Ascending aorta (tissue), 2 donors: Measurements from ENCODE around the gene ASF1B. TPM values are rescaled to one million over a fixed set of nuclear protein-coding genes. Genes with fewer than 3 reads are reported as not detected.
A peak's percentile ranks its signal among the peaks of the same experiment; 100 is the strongest.

Experiments
- DNase-seq, 2 donors: peaks; one replicate each; pipeline ENCODE4 v3.0.0-alpha.2; 2019; ENCODE audit warnings: low spot score in 2 of 2
- H3K27ac ChIP-seq, 2 donors: fragments of 200-600 bp; sonication (generic); one replicate each; pipeline ENCODE4 v1.5.1; 2016 to 2017; ENCODE audit warnings: mild to moderate bottlenecking in 1 of 2
- H3K27me3 ChIP-seq: fragments of 200-600 bp; sonication (generic); one replicate; pipeline ENCODE4 v1.5.1; 2017
- H3K36me3 ChIP-seq, 2 donors: fragments of 200-600 bp; sonication (generic); one replicate each; pipeline ENCODE4 v1.5.1; 2016
- H3K4me1 ChIP-seq, 2 donors: fragments of 200-600 bp; sonication (generic); one replicate each; pipeline ENCODE4 v1.5.1; 2016 to 2017; ENCODE audit warnings: mild to moderate bottlenecking in 1 of 2
- H3K4me3 ChIP-seq, 2 donors: fragments of 200-600 bp; sonication (generic); one replicate each; pipeline ENCODE4 v1.5.1; 2016 to 2017; ENCODE audit warnings: mild to moderate bottlenecking in 1 of 2
- H3K9me3 ChIP-seq, 2 donors: fragments of 200-600 bp; sonication (generic); one replicate each; pipeline ENCODE4 v1.5.1; 2016
- intact Hi-C: fragments of 100-400 bp; cut with DNase I; formaldehyde crosslinking; loops from one replicate; pipeline ENCODE4 v1.15.1; 2023
- total RNA-seq: library from RNA; depleted of rRNA; stranded (reverse); fragments of >200 nt; gene quantifications from one replicate; pipeline ENCODE4 v1.1.0, GENCODE V29; 2016
- TF ChIP-seq, protein P1 (sequence below), 3 experiments: fragments of 200-600 bp in 2 of 3; fragments of 450-650 bp in 1 of 3; sonication (generic) in 2 of 3; IDR thresholded peaks; one replicate each; pipeline ENCODE4 v1.5.1; 2016 to 2019; ENCODE audit warnings: antibody characterized with exemption in 3 of 3, mild to moderate bottlenecking in 1 of 3, moderate library complexity in 1 of 3

ASF1B gene
- total RNA-seq, 1 donor from 2014 or later = 7.8 TPM

- no peaks in the 10 kb centered on the region for H3K9me3 ChIP-seq
- H3K4me1 ChIP-seq = peaks cover 0 to 12% of the 10 kb centered on the region in 2 donors
- intact Hi-C loops = loop anchor here (1.0 to 10.0 kb wide), 5 partner anchors 63 to 922 kb away; partner anchors contain the start of genes DCAF15, IER2 and STX10
- TF ChIP-seq, protein P1, sequence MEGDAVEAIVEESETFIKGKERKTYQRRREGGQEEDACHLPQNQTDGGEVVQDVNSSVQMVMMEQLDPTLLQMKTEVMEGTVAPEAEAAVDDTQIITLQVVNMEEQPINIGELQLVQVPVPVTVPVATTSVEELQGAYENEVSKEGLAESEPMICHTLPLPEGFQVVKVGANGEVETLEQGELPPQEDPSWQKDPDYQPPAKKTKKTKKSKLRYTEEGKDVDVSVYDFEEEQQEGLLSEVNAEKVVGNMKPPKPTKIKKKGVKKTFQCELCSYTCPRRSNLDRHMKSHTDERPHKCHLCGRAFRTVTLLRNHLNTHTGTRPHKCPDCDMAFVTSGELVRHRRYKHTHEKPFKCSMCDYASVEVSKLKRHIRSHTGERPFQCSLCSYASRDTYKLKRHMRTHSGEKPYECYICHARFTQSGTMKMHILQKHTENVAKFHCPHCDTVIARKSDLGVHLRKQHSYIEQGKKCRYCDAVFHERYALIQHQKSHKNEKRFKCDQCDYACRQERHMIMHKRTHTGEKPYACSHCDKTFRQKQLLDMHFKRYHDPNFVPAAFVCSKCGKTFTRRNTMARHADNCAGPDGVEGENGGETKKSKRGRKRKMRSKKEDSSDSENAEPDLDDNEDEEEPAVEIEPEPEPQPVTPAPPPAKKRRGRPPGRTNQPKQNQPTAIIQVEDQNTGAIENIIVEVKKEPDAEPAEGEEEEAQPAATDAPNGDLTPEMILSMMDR (IDR thresholded peaks at IDR 0.05) = no peak
- peak overlapping the region; percentile 90 to 94 for H3K27ac ChIP-seq
- no peaks in the 10 kb centered on the region for H3K36me3 ChIP-seq
- no peaks in the 10 kb centered on the region for H3K27me3 ChIP-seq
- H3K4me3 ChIP-seq = peak overlapping the region; percentile 62 to 73
- no peak for DNase-seq
These were observed 62.2 kb downstream of the ASF1B start for GRCh38 chr19:14073925-14074838.

GRCh38 chr19:14073261-14073924, 63.0 kb downstream of the ASF1B start:
- peak overlapping the region; percentile 90 to 94 for H3K27ac ChIP-seq
- H3K4me3 ChIP-seq = peak overlapping the region; percentile 62 to 73
- H3K9me3 ChIP-seq = no peaks in the 10 kb centered on the region
- no peaks in the 10 kb centered on the region for H3K36me3 ChIP-seq
- peak in 1 of 2 donors; percentile 83 for DNase-seq
- TF ChIP-seq, protein P1 (IDR thresholded peaks at IDR 0.05) = peak in 1 of 3 experiments; percentile 97
- peaks cover 0 to 12% of the 10 kb centered on the region in 2 donors for H3K4me1 ChIP-seq
- H3K27me3 ChIP-seq = no peaks in the 10 kb centered on the region
- intact Hi-C loops = loop anchor here (1.0 to 10.0 kb wide), 5 partner anchors 64 to 921 kb away; partner anchors contain the start of genes DCAF15, IER2 and STX10

DNA sequence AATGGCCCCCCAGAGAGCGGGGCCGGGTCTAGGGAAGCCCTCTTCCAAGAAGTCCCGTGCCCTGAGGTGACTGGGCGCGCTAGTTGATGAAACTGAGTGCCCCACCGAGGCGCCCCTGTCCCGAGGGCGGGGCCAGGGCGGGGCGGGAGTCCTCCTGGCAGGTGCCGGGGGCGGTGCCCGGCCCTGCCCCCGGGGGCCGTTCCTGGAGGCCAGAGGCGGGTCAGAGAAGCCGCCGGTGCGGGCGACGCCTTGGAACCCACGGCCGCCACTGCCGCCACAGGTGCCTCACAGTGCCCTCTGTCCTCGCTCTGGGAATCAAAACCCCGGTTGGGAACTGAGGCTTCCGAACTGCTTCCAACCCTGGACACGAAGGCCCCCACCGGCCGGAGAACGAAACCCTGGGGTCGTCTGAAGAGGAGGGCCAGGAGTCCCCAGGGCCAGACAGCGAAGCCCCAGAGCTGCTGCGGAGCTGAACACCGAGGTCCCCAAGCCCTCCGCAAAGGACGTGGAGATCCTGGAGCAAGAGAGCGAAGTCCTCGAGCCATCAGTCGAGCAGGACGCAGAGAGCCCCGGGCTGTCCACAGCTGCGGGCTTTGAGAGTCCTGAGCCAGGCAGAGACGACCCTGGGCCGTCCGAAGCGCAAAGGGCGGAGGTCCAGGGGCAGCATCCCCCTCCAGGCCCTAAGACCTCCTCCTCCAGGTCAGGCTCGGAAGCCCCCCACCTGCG, 63.7 kb downstream of the ASF1B start, which contains the start of gene MISP3:
Gene MISP3, plus strand, starts transcription at position 252 of the 726 bp plus-strand sequence. CDS start 524 bp downstream, outside the sequence.
- Histone ChIP-seq H3K4me1 (peaks cover 0 to 12% of the 10 kb centered on the region in 2 donors), H3K27me3 (no peaks in the 10 kb centered on the region), H3K4me3 (peak within 1 kb of the TSS; percentile 62 to 73), H3K36me3 (no peaks in the 10 kb centered on the region), H3K9me3 (no peaks in the 10 kb centered on the region), H3K27ac (peak within 1 kb of the TSS; percentile 90 to 94)
- no peak for DNase-seq
- TF ChIP-seq, protein P1 (IDR thresholded peaks at IDR 0.05) = peak in 1 of 3 experiments; percentile 20
- intact Hi-C loops = loop anchor here (1.0 to 10.0 kb wide), 6 partner anchors 65 to 920 kb away; partner anchors contain the start of genes DCAF15, IER2 and STX10

DNA sequence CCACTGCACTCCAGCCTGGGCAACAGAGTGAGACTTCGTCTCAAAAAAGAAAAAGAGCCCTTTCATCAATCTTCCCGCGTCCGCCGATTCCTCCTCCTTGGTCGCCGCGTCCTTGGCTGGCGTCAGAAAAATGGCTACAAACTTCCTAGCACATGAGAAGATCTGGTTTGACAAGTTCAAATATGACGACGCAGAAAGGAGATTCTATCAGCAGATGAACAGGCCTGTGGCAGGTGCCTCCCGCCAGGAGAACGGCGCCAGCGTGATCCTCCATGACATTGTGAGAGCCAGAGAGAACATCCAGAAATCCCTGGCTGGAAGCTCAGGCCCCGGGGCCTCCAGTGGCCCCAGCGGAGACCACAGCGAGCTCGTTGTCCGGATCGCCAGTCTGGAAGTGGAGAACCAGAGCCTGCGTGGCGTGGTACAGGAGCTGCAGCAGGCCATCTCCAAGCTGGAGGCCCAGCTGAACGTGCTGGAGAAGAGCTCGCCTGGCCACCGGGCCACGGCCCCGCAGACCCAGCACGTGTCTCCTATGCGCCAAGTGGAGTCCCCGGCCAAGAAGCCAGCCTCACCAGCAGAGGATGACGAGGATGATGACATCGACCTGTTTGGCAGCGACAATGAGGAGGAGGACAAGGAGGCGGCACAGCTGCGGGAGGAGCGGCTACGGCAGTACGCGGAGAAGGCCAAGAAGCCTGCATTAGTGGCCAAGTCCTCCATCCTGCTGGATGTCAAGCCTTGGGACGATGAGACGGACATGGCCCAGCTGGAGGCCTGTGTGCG, 65.9 kb downstream of the ASF1B start:
- no peaks in the 10 kb centered on the region for H3K9me3 ChIP-seq
- H3K27ac ChIP-seq = no peak overlapping the region
- H3K36me3 ChIP-seq = no peaks in the 10 kb centered on the region
- H3K27me3 ChIP-seq = no peaks in the 10 kb centered on the region
- H3K4me3 ChIP-seq = no peak overlapping the region
- intact Hi-C loops = loop anchor here (5.0 to 10.0 kb wide), 3 partner anchors 118 to 918 kb away; partner anchors contain the start of genes DCAF15, IER2 and STX10
- no peak for DNase-seq
- H3K4me1 ChIP-seq = peaks cover 0 to 8% of the 10 kb centered on the region in 2 donors
- TF ChIP-seq, protein P1 (IDR thresholded peaks at IDR 0.05) = no peak

Other genes with a start within 250 kb of the ASF1B start
- not detected for gene BRME1, start 230.5 kb downstream of the ASF1B start, total RNA-seq
- 128 TPM for gene CC2D1A, start 230.4 kb downstream of the ASF1B start, total RNA-seq
- gene PODNL1, start 198.2 kb downstream of the ASF1B start, total RNA-seq = 12.9 TPM
- 35.0 TPM for gene DCAF15, start 184.1 kb downstream of the ASF1B start, total RNA-seq
- 3.3 TPM for gene RFX1, start 130.3 kb downstream of the ASF1B start, total RNA-seq
- gene RLN3, start 108.4 kb downstream of the ASF1B start, total RNA-seq = not detected
- 4.2 TPM for gene IL27RA, start 104.8 kb downstream of the ASF1B start, total RNA-seq
- 1.7 TPM for gene PALM3, start 74.5 kb downstream of the ASF1B start, total RNA-seq
- gene MISP3, start 63.8 kb downstream of the ASF1B start, total RNA-seq = 6.0 TPM
- not detected for gene C19orf67, start 50.8 kb downstream of the ASF1B start, total RNA-seq
- gene SAMD1, start 45.8 kb downstream of the ASF1B start, total RNA-seq = 9.4 TPM
- gene PRKACA, start 18.8 kb downstream of the ASF1B start, total RNA-seq = 92.6 TPM
- 26.0 TPM for gene ADGRL1, start 69.6 kb upstream of the ASF1B start, total RNA-seq
- 201 TPM for gene ADGRE5, start 244.9 kb upstream of the ASF1B start, total RNA-seq